T-helper 2 cell treated with Interferon-gamma antibody and Interleukin-4, amounts not matched to agents 100 ng/mL and 5 ng/mL, for 36 hours (primary cell): Measurements from ENCODE around the gene NXNL2. TPM values are rescaled to one million over a fixed set of nuclear protein-coding genes. Genes with fewer than 3 reads are reported as not detected.

Experiments
- intact Hi-C: fragments of 100-400 bp; cut with micrococcal nuclease; formaldehyde crosslinking; loops from one replicate; pipeline ENCODE4 v1.15.1; 2023
- total RNA-seq: library from RNA; stranded (reverse); gene quantifications from 2 replicates; pipeline ENCODE4 v1.2.3, GENCODE V29; 2022

The NXNL2 gene
- total RNA-seq, 1 donor from 2014 or later, result not detected

DNA sequence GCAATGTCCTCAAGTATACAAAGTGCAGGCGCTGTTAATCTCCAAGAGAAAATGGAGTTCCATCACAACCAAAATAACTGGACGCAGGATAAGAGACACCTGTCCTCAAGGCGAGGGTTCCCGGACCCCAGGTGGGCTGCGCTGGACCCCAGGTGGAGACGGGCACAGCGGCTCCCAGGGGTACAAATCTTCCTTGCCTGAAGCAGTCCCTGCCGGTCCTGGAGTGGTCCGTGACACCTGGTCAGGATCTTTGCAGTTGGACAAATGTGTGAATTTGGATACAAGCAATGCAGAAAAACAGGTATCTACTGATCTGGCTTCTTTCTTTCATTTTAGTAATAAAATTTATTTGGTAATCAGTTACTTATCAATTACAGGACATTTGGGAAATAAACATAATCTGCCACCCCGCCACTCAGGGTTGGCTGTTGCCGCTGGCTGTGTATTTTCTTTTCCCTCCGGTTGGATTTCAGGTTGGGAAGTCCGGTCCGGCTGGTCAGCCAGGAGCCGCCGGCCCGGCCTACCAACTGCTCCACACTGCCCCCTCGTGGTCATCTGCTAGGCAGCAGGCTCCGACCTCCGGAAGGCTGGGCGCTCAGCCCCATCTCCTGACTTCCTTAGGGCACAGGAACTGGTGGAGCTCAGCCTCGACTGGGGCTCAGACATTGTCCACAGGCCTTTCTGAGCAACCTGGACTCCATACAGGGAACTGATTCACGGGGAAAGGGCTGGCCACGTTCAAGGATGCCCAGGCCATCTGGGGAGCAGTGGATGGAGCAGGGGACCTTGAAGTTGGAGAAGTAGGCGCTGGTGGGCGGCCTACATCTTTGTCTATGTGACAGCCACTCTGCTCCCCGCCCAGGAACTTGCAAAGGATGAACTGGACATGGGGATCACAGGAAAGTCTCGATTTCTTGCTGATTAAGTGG lies 43.4 kb downstream of the NXNL2 start:
- intact Hi-C loops, result loop anchor here (1.0 to 2.0 kb wide), 3 partner anchors 405 to 628 kb away; no protein-coding TSS in a partner anchor

DNA sequence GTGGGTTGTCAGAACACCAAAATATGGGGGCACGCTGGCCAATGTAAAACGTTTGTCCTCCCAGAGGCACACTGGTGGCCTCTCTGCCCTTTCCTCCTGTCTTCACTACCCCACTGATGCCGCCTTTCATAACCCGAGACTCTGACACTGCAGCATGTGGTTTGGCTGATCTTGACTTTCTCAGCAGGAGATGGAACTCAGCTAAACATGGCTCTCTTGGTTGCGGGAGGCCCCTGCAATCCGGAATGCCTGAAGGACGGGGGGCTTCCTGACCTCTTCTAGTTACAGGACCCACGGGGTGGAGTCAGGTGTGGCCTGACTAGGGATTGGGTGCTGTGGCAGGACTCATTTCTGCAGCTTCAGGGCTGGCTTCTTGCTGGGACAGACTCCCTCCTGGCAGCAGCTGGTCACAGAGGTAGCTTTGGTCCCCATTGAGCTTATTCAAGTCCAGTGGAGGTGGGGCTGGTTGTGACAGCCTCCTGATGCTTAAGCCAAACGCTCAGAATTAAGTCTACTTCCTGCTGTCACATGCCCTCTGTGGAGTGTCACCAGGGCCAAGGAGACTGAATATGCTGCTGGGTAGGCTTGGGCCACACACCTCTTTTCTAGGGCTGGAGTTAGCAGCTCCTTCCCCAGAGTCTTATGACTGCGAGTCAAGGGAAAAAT lies 44.2 kb downstream of the NXNL2 start:
- intact Hi-C loops, result loop anchor here (2.0 kb wide), 1 partner anchor 628 kb away; no protein-coding TSS in a partner anchor

DNA sequence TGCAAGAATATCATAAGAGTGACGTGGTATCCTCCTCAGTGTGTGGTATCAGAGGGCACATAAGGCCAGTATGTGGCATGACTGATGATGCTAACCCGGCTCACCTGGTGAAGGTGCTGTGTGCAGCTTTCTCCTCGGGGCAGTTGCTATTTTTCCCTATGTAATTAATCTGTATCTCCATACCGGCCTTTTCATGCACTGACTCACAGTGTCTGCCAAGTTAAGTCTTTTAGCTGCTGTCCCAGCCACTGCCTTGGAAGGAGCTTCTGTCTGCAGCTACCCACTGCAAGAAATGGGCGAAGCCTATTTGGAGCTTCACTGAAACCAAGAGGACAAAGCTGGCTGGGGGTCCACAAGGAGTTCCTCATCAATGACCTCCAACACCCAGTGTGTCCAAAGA lies 46.0 kb downstream of the NXNL2 start:
- intact Hi-C loops, result no loop called here

DNA sequence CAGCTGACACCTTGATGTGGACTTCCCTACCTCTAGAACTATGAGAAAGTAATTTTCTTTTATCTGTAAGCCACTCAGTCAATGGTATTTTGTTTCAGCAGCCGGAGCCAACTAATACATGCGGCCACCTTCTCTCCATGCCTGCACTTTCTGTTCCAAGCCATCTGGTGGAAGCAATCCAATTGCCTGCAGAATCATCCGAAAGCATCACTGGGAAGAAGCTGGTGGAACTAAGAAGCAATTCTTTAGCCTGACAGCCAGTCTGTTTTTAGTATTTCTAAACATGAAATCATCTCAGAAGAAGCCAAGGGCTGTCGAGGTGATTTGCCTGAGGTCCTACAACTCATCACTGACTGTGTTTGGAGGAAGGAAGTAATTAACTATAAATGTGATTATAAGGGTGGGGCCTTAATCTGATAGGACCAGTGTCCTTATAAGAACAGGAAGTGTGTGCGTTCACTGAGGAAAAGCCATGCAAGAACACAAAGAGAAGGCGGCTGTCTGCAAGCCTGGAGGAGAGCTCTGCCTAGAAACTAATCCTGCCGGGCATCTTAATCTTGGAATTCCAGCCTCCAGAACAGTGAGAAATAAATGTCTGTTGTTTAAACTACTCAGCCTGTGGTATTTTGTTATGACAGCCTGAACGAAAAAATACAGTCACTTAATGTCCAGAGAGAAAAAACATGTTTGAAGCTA lies 49.1 kb downstream of the NXNL2 start:
- intact Hi-C loops, result no loop called here

DNA sequence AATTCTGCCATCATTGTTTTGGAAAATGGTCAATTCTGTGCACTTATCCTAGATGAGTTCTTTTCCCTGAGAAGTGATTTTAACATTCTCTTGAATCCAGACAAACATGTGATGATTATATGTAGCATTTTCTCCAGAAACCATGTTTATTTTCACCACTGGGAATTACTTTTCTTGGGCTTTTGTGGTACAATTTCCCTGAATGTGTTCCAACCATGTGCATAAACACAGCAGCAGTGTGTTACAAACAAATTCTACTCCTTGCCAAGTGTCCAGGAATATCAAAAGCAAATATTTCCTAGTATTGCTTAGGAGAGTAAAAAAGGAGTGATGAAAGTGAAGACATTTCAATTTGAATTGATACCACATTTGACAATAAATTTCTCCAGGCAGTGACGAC lies 50.4 kb downstream of the NXNL2 start:
- intact Hi-C loops, result no loop called here

DNA sequence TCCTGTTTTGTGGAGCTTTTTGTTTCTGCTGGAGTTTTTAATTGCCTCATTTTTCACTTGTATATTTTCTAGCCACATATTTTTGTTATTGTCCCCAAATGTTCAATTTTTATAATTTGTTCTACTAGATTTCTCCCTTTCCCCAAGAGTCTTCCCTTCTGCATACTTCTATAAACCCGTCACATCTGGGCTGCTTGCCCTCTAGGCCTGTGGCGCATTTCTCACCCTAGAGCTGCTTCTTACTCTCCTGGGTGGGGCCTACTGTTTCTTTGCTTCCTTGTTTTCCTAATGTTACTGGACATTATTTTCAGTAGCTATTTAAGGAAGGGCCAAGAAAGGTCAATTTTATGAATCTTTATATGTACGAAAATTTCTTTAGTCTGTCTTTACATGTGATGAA lies 51.5 kb downstream of the NXNL2 start:
- intact Hi-C loops, result no loop called here

DNA sequence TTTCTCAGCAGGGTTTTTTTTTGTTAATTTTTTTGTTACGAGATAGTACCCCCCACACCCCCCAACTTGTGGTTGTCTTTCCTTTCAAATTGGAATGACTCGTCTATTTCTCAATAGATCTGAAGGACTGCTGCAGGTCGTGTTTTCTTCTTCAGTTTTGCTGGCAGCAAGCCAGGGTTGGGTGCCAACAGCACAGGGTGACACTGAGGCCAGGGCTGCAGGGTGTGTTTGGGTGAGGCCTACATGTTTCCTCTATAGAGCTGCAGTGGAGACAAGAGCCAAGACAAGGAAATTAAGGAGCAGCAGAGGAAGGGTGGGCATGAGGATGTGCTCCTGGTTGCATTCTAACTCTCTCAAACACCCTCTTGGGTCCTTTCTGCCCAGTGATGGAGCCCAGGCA lies 52.2 kb downstream of the NXNL2 start:
- intact Hi-C loops, result no loop called here

GRCh38 chr9:88587885-88588649 lies 53.1 kb downstream of the NXNL2 start:
- intact Hi-C loops, result no loop called here

DNA sequence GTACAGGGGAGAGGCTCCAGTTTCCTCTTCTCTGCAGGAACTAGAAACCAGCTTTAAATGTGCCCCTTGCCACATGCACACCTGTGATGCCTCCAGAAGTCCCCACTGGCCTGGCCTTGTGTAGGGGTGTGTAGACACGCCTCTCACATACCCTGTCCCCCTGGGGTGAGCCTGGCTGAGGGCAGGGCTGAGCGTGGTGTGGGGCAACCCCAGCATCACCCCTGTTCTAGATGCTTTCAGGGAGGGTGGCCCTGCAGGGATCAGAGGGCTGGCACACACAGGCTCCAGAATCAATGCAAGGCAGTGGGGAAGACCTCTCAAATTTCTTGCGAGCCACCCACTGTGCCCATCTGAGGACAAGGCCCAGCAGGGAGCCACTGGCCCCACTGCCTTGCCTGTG lies 54.7 kb downstream of the NXNL2 start:
- intact Hi-C loops, result loop anchor here (5.0 kb wide), 1 partner anchor 637 kb away; no protein-coding TSS in a partner anchor

- intact Hi-C loops, result loop anchor here (5.0 kb wide), 1 partner anchor 638 kb away; no protein-coding TSS in a partner anchor
Measured at GRCh38 chr9:88590558-88591146, 55.7 kb downstream of the NXNL2 start.

DNA sequence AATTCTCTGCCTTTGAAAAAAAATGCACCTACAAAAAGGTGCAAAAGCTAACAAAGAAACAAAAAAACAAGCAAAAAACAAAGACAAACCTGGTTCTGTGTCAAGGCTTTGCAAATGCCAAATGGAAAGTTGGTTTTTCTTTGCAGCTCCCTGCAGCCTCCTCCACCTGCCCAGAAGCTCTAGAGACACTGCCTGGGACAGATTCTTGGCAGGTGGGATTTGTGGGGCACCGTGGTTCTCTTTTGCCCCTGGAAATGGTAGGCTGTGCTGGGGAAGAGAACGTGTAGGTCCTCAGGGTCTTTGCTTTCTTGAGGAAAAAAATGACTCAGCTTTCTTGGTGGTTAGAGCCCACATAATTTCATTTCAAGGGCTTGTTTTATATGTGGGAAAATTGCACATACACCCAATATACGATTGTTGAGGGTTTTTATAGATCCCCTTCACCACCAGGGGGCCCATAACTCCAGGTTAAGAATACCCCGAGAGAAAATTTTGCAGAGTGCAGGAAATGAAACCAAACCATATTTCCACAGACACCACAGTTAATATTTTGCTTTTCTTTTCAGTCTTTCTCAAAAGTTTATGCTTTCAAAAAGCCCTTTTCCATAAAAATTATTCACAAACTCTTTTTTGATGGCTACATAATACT lies 58.7 kb downstream of the NXNL2 start:
- intact Hi-C loops, result loop anchor here (1.0 to 5.0 kb wide), 2 partner anchors 408 to 641 kb away; no protein-coding TSS in a partner anchor

Other genes with a start within 250 kb of the NXNL2 start
- gene SPIN1, start 146.7 kb upstream of the NXNL2 start, total RNA-seq, result 42.3 and 42.5 TPM in 2 replicates